MM.1S (cell line): ENCODE results near the gene DMRTA2.

ENCODE experiments used
- DNase-seq: peaks from one replicate; pipeline ENCODE4 v3.0.0-alpha.2; 2015
- H2AFZ ChIP-seq: fragments of 300-600 bp; sonication (generic); 2 replicates; pipeline ENCODE4 v1.6.0; 2016; ENCODE audit warnings: antibody characterized with exemption, low read length
- H3F3A ChIP-seq: fragments of 300-600 bp; sonication (generic); 2 replicates; pipeline ENCODE4 v1.6.1; 2016; ENCODE audit warnings: mild to moderate bottlenecking, antibody characterized with exemption, low read length, moderate library complexity, mixed read lengths; ENCODE audit not compliant: insufficient read depth
- H3K27ac ChIP-seq: fragments of 300-600 bp; sonication (generic); 2 replicates; pipeline ENCODE4 v1.5.1; 2016; ENCODE audit warnings: mild to moderate bottlenecking, low read length
- H3K27me3 ChIP-seq: fragments of 300-600 bp; sonication (generic); replicated peaks from 2 replicates; pipeline ENCODE4 v1.6.0; 2016; ENCODE audit warnings: low read length; ENCODE audit not compliant: insufficient read depth
- H3K36me3 ChIP-seq: fragments of 300-600 bp; sonication (generic); replicated peaks from 2 replicates; pipeline ENCODE4 v1.6.1; 2016; ENCODE audit warnings: mild to moderate bottlenecking, low read length, mixed read lengths; ENCODE audit not compliant: insufficient read depth
- H3K4me1 ChIP-seq: fragments of 300-600 bp; sonication (generic); 2 replicates; pipeline ENCODE4 v1.6.1; 2016; ENCODE audit warnings: low read length, mixed read lengths
- H3K4me2 ChIP-seq: fragments of 300-600 bp; sonication (generic); 2 replicates; pipeline ENCODE4 v1.6.0; 2016; ENCODE audit warnings: low read depth, low read length
- H3K4me3 ChIP-seq: fragments of 300-600 bp; sonication (generic); 2 replicates; pipeline ENCODE4 v1.5.1; 2016; ENCODE audit warnings: low read length, mixed read lengths
- H3K79me2 ChIP-seq: fragments of 300-600 bp; sonication (generic); 2 replicates; pipeline ENCODE4 v1.6.1; 2016; ENCODE audit warnings: mixed run types, low read length, mixed read lengths
- H3K9ac ChIP-seq: fragments of 300-600 bp; sonication (generic); 2 replicates; pipeline ENCODE4 v1.6.1; 2016; ENCODE audit warnings: low read length, mixed read lengths
- H3K9me2 ChIP-seq: fragments of 300-600 bp; sonication (generic); replicated peaks from 2 replicates; pipeline ENCODE4 v1.6.1; 2016; ENCODE audit warnings: mild to moderate bottlenecking, low read length, mixed read lengths; ENCODE audit not compliant: insufficient read depth
- H3K9me3 ChIP-seq: fragments of 300-600 bp; sonication (generic); replicated peaks from 2 replicates; pipeline ENCODE4 v1.6.1; 2016; ENCODE audit warnings: mild to moderate bottlenecking, low read length, mixed read lengths; ENCODE audit not compliant: insufficient read depth
- H4K20me1 ChIP-seq: fragments of 300-600 bp; sonication (generic); 2 replicates; pipeline ENCODE4 v1.6.1; 2016; ENCODE audit warnings: mild to moderate bottlenecking, low read length, moderate library complexity, mixed read lengths; ENCODE audit not compliant: insufficient read depth
- EZH2 ChIP-seq: fragments of 300-600 bp; sonication (generic); optimal IDR thresholded peaks from 2 replicates; pipeline ENCODE3; 2017; ENCODE audit warnings: low read depth, mild to moderate bottlenecking, antibody characterized with exemption, low read length, mixed read lengths
- EZH2phosphoT487 ChIP-seq: fragments of 300-600 bp; sonication (generic); IDR thresholded peaks from 2 replicates; pipeline ENCODE4 v1.6.1; 2018; ENCODE audit warnings: antibody characterized with exemption, low read length
- TF ChIP-seq, protein P1 (sequence below): fragments of 300-600 bp; sonication (generic); IDR thresholded peaks from 2 replicates; pipeline ENCODE4 v1.5.1; 2016; ENCODE audit warnings: antibody characterized with exemption, low read length, mixed read lengths

Gene DMRTA2

DNA sequence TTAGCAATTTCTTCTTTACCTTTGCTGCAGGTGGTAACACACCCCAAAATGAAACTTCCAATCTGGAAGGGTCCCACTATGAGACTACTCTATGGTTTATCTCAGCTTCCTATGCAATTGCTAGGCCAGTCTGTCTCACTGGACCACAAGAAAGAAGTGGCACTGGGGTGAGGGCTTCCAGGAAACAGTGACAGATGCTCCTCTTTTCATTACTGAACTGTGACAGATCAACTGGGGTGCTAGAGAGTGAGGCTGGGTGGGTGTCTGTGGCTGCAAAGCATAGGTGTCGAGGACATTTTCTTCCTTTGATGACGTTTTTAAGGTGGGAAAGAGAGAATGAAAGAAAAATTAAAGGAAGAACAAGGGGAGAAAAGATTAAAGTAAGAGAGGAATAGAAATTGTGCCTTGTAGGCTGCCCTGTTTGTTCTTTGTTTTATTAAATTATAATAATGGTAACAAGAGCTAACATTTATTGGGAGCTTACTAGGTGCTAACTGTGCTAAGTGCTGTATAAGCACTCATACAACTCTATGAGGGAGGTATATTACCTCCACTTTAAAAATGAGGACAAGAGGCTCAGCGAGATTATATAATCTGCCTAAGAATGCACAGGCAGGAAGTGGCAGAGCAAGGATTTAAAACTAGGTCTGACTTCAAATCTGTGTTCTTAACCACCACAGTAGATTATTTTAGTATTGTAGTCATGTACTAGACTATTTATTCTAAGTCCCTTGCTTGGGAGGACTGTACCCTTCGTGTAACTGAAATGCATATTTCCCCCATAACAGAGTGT lies 27.8 kb upstream of the DMRTA2 start:
- Histone ChIP-seq H3K27me3 (no peaks in the 10 kb centered on the region), H3K9me2 (no peaks in the 10 kb centered on the region), H3K4me1 (no peaks in the 10 kb centered on the region), H4K20me1 (no peaks in the 10 kb centered on the region), H3K79me2 (no peaks in the 10 kb centered on the region), H2AFZ (no peak overlapping the region), H3F3A (no peaks in the 10 kb centered on the region), H3K27ac (no peak overlapping the region), H3K36me3 (no peaks in the 10 kb centered on the region), H3K9ac (no peak overlapping the region), H3K4me2 (no peak overlapping the region), H3K4me3 (no peak overlapping the region), H3K9me3 (no peaks in the 10 kb centered on the region)
- no peak for DNase-seq
- no peak for TF ChIP-seq EZH2
- no peak for TF ChIP-seq EZH2phosphoT487
- TF ChIP-seq, protein P1, sequence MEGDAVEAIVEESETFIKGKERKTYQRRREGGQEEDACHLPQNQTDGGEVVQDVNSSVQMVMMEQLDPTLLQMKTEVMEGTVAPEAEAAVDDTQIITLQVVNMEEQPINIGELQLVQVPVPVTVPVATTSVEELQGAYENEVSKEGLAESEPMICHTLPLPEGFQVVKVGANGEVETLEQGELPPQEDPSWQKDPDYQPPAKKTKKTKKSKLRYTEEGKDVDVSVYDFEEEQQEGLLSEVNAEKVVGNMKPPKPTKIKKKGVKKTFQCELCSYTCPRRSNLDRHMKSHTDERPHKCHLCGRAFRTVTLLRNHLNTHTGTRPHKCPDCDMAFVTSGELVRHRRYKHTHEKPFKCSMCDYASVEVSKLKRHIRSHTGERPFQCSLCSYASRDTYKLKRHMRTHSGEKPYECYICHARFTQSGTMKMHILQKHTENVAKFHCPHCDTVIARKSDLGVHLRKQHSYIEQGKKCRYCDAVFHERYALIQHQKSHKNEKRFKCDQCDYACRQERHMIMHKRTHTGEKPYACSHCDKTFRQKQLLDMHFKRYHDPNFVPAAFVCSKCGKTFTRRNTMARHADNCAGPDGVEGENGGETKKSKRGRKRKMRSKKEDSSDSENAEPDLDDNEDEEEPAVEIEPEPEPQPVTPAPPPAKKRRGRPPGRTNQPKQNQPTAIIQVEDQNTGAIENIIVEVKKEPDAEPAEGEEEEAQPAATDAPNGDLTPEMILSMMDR, result no peak

DNA sequence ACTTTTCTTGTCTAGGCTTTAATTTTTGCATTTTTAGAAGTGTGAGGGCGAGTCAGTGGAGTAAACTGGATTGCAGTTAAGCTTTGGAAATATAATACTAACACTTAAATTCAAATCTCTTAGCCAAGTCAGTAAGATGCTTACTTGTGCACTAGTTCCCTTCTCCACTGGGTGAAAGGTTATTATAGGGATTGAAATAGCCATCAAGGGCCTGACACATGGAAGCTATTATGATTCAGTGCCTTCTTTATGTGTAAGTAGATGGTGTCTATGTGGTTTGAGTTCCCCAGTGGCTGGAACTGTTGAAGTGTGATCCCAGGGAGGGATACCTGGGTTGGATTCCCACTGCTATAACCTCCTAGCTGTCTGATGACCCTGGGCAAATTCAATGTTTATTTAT lies 24.7 kb upstream of the DMRTA2 start:
- H3K36me3 ChIP-seq, result no peaks in the 10 kb centered on the region
- no peaks in the 10 kb centered on the region for H4K20me1 ChIP-seq
- H3K4me1 ChIP-seq, result no peaks in the 10 kb centered on the region
- no peaks in the 10 kb centered on the region for H3F3A ChIP-seq
- TF ChIP-seq EZH2phosphoT487 (no peak), EZH2 (no peak)
- TF ChIP-seq, protein P1, result no peak
- H3K9ac ChIP-seq, result no peak overlapping the region
- DNase-seq, result no peak
- H3K27me3 ChIP-seq, result no peaks in the 10 kb centered on the region
- no peak overlapping the region for H3K4me3 ChIP-seq
- no peak overlapping the region for H2AFZ ChIP-seq
- H3K9me2 ChIP-seq, result no peaks in the 10 kb centered on the region
- H3K9me3 ChIP-seq, result no peaks in the 10 kb centered on the region
- H3K27ac ChIP-seq, result no peak overlapping the region
- H3K4me2 ChIP-seq, result no peak overlapping the region
- no peaks in the 10 kb centered on the region for H3K79me2 ChIP-seq

DNA sequence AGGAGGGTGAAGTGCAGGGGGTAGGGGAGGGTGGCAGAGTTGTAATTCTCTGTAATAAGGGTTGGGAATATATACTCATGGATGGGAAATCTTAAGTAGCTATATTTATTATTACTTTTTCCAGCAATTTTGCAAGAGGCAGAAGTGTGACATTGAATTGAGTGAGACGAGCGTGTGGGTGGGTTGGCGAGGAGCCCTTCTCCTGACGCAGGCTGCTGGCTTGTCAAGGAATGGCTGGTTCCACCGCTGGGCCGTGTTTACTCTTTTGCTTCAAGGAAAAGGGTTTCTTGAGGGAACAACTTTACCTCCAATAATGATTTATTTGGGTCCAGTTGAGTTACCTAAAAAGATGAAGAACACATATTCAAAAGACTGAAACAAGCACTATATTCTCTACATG lies 17.9 kb upstream of the DMRTA2 start:
- H3K9me2 ChIP-seq, result no peaks in the 10 kb centered on the region
- no peaks in the 10 kb centered on the region for H4K20me1 ChIP-seq
- H3K79me2 ChIP-seq, result no peaks in the 10 kb centered on the region
- no peak for DNase-seq
- H3K27ac ChIP-seq, result no peak overlapping the region
- no peak overlapping the region for H2AFZ ChIP-seq
- H3K4me3 ChIP-seq, result no peak overlapping the region
- H3F3A ChIP-seq, result no peaks in the 10 kb centered on the region
- no peaks in the 10 kb centered on the region for H3K36me3 ChIP-seq
- no peak overlapping the region for H3K4me2 ChIP-seq
- no peak overlapping the region for H3K9ac ChIP-seq
- H3K27me3 ChIP-seq, result no peaks in the 10 kb centered on the region
- no peaks in the 10 kb centered on the region for H3K9me3 ChIP-seq
- TF ChIP-seq, protein P1, result no peak
- TF ChIP-seq EZH2 (no peak), EZH2phosphoT487 (no peak)
- no peaks in the 10 kb centered on the region for H3K4me1 ChIP-seq
